Ishikawa (cell line): ENCODE results near the gene TIAM2.

Experiments used
- EP300 ChIP-seq: IDR thresholded peaks from 2 replicates; pipeline ENCODE4 v1.6.1; 2012; ENCODE audit warnings: borderline replicate concordance
- RAD21 ChIP-seq: IDR thresholded peaks from 2 replicates; pipeline ENCODE4 v1.6.1; 2012; ENCODE audit warnings: low read depth
- TAF1 ChIP-seq: IDR thresholded peaks from 2 replicates; pipeline ENCODE4 v1.6.1; 2012; ENCODE audit warnings: low read depth, mild to moderate bottlenecking
- YY1 ChIP-seq: IDR thresholded peaks from 2 replicates; pipeline ENCODE4 v1.6.1; 2012; ENCODE audit warnings: low read depth
- ZBTB7A ChIP-seq: IDR thresholded peaks from 2 replicates; pipeline ENCODE4 v1.6.1; 2012; ENCODE audit warnings: low read depth
- TF ChIP-seq, protein P1 (sequence below): IDR thresholded peaks from 2 replicates; pipeline ENCODE4 v1.6.1; 2012; ENCODE audit warnings: low read depth, mild to moderate bottlenecking

- TF ChIP-seq RAD21 (no peak), TAF1 (no peak), ZBTB7A (no peak), EP300 (no peak), YY1 (no peak)
- TF ChIP-seq, protein P1, sequence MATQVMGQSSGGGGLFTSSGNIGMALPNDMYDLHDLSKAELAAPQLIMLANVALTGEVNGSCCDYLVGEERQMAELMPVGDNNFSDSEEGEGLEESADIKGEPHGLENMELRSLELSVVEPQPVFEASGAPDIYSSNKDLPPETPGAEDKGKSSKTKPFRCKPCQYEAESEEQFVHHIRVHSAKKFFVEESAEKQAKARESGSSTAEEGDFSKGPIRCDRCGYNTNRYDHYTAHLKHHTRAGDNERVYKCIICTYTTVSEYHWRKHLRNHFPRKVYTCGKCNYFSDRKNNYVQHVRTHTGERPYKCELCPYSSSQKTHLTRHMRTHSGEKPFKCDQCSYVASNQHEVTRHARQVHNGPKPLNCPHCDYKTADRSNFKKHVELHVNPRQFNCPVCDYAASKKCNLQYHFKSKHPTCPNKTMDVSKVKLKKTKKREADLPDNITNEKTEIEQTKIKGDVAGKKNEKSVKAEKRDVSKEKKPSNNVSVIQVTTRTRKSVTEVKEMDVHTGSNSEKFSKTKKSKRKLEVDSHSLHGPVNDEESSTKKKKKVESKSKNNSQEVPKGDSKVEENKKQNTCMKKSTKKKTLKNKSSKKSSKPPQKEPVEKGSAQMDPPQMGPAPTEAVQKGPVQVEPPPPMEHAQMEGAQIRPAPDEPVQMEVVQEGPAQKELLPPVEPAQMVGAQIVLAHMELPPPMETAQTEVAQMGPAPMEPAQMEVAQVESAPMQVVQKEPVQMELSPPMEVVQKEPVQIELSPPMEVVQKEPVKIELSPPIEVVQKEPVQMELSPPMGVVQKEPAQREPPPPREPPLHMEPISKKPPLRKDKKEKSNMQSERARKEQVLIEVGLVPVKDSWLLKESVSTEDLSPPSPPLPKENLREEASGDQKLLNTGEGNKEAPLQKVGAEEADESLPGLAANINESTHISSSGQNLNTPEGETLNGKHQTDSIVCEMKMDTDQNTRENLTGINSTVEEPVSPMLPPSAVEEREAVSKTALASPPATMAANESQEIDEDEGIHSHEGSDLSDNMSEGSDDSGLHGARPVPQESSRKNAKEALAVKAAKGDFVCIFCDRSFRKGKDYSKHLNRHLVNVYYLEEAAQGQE = no peak
Measured at GRCh38 chr6:155143578-155144106, 148.5 kb downstream of the TIAM2 start.
